Fibroblast of upper back skin (primary cell): ENCODE data around the gene FGFBP3.

Source experiments
- DNase-seq: peaks from one replicate; pipeline ENCODE4 v3.0.0-alpha.2; 2013

The FGFBP3 gene, protein sequence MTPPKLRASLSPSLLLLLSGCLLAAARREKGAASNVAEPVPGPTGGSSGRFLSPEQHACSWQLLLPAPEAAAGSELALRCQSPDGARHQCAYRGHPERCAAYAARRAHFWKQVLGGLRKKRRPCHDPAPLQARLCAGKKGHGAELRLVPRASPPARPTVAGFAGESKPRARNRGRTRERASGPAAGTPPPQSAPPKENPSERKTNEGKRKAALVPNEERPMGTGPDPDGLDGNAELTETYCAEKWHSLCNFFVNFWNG

DNA sequence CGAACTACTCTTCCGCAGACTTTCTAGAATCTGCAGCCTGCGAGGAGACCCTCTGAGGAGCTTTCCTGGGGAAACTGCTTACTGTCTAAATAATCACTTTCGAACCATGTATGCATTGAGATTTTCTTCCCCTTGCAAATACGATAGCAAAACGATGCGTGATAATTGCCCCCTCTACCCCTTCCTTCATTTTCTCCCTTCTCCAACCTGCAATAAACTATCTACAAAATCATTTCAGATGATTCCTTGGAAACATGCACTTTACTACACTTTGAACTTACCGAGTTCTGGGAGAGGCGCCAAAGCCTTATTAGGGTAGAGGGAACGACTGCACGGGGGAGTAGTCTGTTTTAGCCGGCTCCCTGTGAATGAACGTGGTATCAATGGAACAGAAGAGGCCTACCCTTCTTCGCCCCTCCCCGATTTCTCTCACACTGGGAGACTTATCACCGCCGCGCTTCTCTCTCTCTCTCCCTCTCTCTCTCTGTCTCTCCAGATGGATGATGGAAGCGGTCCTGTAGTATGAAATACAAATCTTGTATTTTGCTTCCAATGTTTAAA is at the start of gene FGFBP3:
Gene FGFBP3, minus strand, starts transcription at position 370 of the 561 bp plus-strand sequence. CDS start 517 bp downstream, outside the sequence.
- peak; percentile 47 for DNase-seq

DNA sequence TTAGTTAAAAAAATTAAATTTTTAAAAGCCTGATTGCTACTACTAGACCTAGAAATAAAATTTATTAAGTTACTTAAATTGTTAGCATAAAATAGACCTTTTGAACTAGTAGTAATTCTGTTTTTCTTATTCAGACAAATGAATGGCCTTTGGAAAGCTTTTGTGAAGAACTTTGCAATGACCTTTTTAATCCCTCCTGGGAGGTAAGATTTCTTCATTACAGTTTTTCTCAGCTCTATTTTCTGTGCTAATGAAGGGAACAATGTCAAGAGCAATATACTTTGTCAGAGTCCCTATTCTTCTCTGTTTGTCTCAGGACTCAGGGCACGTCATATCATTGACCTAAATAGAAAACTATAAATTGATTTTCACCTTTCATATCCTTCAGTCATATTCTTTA is 47.8 kb upstream of the FGFBP3 start:
- DNase-seq: no peak

DNA sequence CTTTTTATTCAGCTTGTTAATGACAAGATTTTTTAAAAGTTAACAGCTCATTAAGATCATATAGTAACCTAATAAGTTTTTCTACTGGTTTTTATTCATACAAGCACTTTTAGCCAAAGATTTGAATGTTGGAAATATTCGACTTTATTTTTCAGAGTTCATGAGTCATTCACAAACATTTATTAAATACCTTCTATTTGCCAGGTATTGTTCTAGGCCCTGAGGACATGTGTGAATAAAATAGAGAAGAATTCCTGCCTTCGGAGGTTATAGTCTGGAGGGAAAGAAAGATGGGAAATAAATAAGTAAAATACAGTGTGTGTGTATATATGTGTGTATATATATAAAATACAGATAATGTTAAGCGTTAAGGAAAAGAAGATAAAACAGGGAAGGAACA is 45.8 kb upstream of the FGFBP3 start:
- no peak for DNase-seq

DNA sequence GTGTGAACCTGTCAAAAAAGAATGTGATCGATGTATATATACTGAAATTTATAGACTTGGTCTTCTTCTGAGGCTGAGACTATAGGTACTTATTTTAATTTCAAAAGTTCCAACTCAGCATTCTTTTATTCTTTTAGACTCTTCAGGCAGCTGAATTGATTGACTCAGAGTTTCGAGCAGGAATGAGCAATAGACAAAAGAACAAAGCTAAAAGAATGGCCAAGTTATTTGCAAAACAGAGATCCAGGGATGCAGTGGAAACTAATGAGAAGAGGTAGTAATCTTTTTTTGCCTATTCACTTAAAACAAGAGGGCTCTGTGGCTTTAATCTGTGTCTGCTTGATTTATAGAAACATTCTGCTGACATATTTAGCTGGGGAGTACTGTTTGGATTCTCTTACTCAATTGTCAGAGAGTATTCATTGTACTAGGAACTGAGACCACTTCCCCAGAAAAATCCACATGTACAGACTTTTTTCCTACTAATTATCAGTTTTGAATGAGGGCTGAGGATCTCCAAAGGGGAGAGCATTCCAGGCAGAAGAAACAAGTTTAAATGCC is 44.4 kb upstream of the FGFBP3 start:
- DNase-seq: no peak

DNA sequence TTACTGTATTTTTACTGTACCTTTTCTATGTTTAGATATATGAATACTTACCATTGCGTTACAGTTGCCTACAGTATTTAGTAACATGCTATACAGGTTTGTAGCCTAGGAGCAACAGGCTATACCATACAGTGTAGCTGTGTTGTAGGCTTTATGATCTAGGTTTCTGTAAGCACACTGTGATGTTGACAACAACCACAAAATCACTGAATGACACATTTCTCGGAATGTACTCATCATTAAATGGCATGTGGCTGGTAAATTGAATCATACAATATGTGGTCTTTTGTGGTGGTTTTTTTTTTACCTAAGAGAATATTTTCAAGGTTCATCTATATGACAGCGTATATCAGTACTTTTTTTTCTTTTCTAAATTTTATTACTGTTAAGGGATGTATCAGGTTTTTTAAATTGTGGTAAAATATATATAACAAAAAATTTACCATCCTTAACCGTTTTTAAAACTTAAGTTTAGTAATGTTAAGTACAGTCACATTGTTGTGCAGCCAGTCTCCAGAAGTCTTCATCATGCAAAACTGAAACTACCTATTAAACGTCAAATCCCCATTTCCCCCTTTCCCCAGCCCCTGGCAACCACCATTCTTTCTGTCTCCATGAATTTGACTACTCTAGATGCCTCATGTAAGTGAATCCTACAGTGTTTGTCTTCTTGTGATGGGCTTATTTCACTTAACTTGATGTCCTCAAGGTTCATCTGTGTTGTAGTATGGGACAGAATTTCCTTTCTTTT is 35.8 kb upstream of the FGFBP3 start:
- peak; percentile 61 for DNase-seq

DNA sequence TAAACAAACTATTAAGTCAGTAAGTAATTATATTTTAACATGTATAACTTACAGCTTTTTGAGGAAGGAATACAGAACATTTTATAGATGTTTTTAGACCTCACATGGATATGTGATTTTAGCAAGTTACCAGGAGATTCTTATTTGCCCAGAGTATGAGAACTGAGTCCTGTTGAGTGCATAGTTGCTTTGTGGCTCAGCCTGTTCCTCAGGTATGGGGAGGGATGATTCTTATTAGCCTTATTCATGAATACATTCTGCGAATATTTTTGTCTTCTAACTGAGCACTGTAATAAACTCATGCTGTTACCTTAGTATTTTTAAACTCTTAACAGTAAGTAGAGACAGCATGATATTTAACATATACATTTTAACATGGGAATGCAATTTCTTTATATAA is 32.1 kb upstream of the FGFBP3 start:
- DNase-seq: no peak

DNA sequence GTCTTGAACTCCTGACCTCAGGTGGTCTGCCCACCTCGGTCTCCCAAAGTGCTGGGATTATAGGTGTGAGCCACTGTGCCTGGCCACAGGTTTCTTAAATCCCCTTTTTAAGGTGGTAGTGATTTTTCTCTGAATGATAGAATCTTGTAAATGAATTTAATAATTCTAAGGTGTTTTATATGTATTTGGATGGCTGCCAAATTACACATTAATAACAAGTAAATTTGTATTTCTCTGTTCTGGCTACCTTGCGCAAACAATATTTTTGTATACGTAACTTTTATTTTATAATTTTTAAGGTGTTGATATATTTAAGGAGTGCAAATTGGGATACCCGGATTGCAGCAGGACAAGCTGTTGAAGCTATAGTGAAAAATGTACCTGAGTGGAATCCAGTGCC is 30.4 kb upstream of the FGFBP3 start:
- no peak for DNase-seq

DNA sequence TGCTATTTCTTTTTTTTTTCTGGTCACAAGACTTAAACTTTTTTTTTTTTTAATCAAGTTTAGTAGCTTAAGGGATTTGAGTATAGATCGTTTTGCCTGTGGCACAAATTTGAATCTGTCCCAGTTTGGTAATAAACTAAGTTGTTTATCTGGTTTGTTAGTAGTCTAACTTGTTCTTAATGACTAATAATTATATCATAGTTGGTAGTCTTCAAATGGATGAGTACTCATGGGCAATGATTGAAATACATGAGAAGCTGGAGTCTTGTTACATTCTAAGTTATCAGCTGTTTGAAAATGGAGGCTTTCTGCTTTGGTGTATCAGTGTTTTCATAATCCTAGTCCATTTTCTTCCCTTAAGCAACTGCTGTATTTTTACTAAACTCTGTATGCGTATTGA is 26.6 kb upstream of the FGFBP3 start:
- DNase-seq: no peak

DNA sequence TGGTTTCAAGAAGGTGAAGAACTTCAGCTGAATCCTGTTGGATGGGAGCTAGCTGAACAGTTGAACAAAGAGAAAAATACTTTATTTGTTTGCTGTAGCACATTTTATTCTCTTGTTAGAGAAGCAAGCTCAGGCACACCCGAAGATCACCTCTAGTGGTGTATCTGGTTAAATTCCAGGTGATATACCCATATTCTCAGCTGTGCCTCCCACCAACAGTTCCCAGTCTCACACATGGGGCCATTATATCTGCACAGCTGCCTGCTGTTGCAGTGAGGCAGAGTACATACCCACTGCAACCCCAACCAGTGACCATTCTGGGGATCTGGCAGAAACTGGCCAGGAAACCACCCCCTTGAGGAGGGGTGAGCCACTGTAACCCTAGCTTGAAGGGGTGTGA is 23.5 kb upstream of the FGFBP3 start:
- DNase-seq: no peak

DNA sequence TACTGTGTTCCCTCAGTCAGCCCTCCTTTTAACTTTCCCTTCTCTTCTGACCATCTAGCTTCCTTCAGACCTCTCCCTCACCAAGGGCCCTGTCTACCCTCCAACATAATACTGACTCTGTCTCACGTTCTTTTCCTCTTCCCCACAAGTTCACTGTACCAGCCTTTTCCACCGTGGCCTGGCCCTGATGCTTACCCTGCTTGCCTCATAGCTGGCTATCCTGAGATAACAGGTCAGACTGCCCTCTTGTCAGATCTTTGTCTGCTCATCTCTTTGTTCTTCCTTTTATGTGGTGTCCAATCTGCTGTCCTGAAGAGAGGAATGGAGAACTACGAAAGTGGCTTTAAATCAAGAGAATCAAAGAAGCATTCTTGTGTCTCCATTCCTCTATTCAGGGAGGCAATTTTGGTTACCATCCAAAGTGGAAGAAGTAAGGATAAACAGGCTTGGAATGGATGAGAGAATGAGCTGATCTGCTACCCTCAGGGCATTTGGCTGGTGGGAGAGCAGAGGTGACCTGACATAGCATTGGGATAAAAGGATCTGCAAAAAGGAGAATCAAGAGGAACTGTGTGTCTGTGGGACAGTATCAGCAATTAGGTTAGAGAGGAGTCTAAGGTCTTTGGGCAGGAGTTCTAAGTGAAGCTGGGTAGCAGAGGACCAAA is 22.4 kb upstream of the FGFBP3 start:
- DNase-seq: no peak

DNA sequence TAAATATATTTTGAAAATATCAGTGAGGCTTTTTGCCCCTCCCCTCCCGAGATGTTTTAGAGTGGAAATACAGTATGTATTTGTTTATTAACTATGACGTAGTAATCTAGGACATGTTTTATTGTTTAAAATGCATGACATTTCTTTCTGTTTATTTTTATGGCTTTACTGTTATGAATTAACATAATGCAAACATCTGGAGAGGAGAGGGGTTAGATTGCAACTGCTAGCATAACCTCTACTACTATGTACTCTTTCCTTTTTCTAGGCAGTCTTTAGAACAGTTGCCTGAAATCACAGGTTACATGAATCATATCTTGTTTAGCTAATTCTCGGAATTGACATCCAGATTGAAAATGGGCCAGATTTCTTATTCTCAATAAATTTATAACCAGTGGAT is 21.7 kb upstream of the FGFBP3 start:
- no peak for DNase-seq

DNA sequence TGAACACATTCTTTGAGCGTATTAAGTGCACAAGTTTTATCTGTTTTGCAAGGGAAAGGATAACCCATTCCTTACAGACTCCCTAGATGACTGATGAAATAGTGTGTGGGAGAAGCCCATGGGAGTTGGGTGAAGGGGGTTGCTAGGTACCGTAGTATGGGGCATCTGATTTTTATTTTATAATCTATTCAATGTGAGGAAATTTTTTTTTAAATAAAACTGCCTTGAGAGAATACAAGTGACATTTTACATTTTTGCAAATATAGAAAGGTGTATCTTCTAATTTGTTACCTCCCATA is 15.7 kb upstream of the FGFBP3 start:
- DNase-seq: peak; percentile 16

DNA sequence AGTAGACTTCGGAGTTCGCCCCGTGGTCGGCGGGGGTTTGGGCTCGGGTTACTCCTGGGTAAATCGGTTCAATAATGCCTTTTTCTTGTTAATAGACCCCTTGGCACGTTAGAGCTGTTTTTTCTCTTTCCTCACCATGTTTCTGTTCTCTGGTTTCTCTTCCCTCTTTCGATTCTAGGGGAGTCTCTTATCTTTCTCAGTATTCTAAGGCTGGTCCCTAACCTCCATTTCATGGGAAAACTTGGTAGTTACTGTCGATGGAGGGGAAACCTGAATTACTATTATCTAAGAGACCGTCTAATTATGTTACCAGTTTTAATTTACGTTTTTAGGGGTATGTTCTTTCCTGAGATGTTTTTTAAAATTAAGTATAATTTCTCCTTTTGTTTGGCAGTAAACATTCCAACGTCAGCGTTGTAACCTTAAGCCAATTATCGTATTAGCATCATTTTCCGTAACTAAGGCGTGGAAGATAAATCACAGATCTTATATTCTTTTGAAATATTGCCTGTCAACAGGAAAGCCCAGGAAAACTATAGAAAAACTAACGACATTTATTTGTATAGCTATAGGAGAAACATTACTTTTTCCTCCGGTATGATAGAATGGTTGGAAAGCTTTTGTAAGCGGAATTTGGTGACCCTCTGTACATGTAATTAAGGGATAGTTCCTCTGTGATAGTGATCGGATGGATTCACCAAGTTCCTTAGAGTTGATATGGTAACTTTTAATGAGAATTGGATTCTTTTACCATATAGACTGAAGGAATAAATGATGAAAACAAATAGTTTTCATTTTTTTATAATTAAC is 15.1 kb upstream of the FGFBP3 start:
- DNase-seq: no peak

DNA sequence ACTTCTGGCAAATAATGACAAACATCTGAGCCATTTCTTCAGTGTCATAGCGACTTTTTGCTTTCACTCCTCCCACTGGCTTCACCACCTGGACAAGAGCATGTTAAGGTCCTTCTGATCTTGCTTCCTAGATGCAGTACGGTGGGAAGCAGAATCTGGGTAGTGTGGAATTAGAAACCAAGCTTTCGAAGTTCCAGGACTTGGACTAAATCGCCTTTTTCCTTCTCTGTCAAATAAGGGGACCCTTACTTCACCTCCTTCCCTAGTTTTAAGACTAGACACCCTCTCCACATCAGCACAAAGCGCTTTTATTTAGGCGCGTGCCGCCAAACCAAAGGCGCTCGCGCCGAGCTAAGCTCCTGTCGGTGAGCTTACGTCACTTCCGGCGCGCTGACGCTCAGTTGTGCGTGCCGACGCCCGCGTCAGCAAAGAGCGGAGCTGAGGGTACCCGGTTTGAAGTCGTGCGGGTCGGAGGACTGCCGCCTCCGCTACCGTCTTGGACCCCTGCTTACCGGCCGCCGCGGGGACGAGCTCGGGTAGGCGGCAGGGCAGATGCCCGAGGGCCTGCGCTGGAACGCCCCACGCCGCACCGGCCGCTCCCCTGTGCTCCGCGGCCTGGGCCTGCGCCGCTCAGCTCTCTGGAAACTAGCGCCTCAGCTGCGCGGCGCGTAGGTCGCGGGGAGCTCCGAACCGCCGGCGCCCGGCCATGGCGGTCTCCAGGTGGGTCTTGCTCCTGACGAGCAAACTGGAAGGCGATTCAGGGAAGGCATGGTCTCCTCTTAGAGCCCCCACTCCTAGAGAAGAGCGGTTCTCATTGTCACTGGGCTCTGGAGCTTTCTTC is 14.3 kb upstream of the FGFBP3 start, which contains the start of gene BTAF1:
Gene BTAF1, plus strand, starts transcription at position 400 of the 841 bp plus-strand sequence. Its CDS starts 307 bp downstream, at position 707.
- DNase-seq: peak; percentile 91

DNA sequence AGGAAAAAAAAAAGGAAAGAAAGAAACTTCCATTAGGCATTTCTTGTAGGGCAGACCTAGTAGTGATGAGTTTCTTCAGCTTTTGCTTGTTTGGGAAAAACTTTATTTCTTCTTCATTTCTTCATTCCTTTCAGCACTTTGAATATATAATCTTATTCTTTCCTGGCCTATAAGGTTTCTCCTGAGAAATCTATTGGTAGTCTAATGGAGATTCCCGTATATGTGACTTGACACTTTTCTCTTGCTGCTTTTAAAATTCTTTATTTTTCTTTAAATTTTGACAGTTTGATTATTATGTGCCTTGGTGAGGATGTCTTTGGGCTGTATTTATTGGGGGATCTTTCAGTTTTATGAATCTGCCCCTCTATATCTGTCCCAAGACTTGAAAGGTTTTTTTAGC is 10.4 kb upstream of the FGFBP3 start:
- no peak for DNase-seq

DNA sequence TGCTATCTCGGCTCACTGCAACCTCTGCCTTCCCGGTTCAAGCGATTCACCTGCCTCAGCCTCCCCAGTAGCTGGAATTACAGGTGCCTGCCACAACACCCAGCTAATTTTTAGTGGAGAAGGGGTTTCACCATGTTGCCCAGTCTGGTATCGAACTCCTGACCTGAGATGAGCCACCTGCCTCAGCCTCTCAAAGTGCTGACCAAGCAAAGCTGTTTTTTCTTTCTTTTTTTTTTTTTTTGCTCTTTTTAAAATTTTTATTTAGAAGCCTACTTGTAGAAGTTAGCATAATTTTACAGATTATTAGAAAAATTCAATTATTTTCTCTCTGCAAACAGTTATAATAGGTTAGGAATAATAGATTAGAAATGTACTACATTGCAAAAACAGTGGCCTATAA is 1.2 kb upstream of the FGFBP3 start:
- DNase-seq: no peak

DNA sequence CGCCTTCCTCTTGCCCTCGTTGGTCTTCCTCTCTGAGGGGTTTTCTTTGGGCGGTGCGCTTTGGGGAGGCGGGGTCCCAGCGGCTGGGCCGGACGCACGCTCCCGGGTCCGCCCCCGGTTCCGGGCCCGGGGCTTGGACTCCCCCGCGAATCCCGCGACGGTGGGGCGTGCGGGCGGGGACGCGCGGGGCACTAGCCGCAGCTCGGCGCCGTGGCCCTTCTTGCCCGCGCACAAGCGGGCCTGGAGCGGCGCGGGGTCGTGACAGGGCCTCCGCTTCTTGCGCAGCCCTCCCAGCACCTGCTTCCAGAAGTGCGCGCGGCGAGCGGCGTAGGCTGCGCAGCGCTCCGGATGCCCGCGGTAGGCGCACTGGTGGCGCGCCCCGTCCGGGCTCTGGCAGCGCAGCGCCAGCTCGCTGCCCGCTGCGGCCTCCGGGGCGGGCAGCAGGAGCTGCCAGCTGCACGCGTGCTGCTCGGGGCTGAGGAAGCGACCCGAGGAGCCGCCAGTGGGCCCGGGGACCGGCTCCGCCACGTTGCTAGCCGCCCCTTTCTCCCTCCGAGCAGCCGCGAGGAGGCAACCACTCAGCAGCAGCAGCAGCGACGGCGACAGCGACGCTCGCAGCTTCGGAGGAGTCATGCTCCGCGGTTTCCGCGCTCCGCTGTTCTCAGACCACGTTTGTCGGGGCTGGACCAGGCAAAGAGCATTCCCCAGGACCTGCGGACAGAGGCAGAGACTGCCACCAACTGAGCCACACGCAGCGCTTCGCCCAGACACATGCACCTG is 759 bp downstream of the FGFBP3 start:
- DNase-seq: peak; percentile 64

DNA sequence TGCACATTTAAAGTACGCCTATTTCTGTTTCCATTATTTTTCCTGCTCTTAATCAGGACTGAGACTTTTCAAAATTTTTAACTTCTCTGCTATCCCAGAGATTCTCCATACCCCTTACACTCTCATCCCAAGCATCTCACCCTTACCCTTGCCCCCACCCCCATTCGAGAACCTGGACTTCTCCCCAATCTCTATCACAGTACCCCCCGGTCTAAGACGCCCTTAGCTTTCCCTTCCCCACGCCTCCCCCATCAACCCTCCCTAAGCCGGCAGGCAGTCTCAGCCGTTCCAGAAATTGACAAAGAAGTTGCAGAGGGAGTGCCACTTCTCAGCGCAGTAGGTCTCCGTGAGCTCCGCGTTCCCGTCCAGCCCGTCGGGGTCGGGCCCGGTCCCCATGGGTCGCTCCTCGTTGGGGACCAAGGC is 1.4 kb downstream of the FGFBP3 start:
- DNase-seq: no peak

DNA sequence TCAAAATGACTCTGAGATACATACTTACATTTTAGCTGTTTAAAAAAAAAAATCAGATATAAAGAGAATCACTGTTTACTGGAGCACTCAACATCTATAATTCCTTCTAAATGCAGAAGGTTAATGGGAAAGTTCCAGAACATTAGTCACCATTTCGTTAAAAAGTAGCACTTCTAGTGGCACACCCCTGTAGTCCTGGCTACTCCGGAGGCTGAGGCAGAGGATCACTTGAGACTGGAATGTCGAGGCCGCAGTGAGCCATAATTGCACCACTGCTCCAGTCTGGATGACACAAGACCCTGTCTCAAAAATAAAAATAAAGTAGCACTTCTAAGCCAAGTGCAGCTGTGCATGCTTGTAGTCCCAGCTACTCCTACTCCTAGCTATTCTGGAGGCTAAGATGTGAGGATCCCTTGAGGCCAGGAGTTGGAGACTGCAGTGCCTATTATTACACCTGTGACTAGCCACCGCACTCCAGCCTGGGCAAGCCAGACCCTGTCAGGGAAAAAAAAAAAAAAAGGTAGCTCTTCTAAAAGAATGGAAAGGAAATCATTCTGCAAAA is 2.2 kb downstream of the FGFBP3 start:
- DNase-seq: no peak
